GM20000 (cell line): ENCODE data around the gene PRKCH.

Experiments used
- DNase-seq: peaks from one replicate; pipeline ENCODE4 v3.0.0; 2012; ENCODE audit warnings: low spot score
- TF ChIP-seq, protein P1 (sequence below): IDR thresholded peaks from 2 replicates; pipeline ENCODE4 v1.5.1; 2012; ENCODE audit warnings: mild to moderate bottlenecking, control low read depth; ENCODE audit errors: extremely low read depth, missing control alignments

Gene PRKCH

DNA sequence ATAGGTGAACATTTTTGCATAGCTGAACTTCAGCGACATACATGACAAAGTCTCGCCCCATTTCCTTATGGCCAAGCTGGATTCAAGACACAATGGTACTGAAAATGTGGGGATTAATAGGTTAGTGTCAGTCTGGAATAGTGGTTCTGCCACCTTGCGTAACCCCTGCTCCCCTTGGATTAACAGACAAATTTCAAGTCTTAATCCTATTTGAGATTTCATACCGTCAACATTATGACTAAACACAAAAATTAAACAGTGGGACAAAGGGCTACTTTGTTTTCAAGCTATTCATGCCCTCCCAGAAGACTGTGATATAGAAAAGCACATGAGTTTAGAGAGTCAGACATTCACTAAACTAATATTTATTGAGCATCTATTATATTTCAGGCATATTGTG is 235.1 kb downstream of the PRKCH start:
- DNase-seq: no peak
- TF ChIP-seq, protein P1, sequence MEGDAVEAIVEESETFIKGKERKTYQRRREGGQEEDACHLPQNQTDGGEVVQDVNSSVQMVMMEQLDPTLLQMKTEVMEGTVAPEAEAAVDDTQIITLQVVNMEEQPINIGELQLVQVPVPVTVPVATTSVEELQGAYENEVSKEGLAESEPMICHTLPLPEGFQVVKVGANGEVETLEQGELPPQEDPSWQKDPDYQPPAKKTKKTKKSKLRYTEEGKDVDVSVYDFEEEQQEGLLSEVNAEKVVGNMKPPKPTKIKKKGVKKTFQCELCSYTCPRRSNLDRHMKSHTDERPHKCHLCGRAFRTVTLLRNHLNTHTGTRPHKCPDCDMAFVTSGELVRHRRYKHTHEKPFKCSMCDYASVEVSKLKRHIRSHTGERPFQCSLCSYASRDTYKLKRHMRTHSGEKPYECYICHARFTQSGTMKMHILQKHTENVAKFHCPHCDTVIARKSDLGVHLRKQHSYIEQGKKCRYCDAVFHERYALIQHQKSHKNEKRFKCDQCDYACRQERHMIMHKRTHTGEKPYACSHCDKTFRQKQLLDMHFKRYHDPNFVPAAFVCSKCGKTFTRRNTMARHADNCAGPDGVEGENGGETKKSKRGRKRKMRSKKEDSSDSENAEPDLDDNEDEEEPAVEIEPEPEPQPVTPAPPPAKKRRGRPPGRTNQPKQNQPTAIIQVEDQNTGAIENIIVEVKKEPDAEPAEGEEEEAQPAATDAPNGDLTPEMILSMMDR: no peak

DNA sequence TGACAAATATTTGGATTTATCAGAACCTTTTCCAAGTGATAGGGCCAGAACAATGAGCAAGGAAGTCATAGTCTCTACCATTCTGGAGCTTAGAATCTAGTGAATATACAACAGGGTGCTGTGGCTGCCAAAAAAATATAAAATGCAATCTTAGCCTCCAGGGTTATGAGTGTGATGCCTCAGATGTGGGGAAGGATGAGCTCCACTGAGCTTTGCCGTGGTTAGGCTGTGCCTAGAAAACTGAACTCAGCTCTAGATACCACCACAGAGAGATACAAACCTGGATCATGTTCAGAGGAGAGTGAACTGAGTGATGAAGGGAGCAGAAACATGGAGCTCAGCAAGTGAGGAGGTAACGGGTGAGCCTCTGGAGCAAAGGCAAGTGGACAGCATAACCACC is 235.9 kb downstream of the PRKCH start:
- TF ChIP-seq, protein P1: no peak
- no peak for DNase-seq

DNA sequence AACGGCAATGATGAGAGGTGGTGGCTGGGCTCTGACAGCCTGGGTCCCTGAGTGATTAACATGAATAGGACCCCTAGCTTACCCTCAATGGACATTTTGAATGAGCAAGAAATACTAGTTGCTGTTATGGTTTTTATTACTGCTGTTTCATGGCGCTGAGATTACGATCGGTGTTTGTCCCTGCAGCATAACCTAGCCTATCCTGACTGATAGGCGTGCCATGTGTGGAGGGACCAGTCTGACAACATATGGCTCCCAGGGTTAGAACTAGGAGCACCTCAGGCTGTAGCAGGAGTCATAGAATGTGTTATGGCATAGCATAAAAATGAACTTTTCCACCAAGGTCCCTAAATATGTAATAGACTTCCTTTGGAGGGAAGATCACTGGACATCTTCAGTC is 236.5 kb downstream of the PRKCH start:
- DNase-seq: no peak

DNA sequence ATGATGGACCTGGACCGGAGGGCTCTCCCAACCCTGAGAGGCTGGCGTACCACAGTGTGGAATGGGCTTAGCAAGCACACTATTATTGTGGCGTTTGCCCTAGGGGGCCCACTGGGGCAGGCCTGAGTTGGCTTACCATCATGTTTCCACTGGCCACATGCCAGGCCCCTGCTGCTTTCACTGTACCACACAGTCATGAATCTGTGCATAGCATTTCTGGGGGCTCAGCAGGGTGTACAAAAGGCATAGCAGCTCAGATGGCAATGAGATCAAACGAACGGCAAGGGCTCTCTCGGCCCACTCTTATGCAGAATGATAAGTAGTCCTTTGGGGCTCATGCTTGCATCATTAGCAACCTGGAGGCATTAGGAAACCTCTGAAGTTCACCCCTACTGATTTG is 236.9 kb downstream of the PRKCH start:
- DNase-seq: no peak
- TF ChIP-seq, protein P1: no peak

More for the DNA sequence above, 236.5 kb downstream of the PRKCH start:
- TF ChIP-seq, protein P1: no peak

DNA sequence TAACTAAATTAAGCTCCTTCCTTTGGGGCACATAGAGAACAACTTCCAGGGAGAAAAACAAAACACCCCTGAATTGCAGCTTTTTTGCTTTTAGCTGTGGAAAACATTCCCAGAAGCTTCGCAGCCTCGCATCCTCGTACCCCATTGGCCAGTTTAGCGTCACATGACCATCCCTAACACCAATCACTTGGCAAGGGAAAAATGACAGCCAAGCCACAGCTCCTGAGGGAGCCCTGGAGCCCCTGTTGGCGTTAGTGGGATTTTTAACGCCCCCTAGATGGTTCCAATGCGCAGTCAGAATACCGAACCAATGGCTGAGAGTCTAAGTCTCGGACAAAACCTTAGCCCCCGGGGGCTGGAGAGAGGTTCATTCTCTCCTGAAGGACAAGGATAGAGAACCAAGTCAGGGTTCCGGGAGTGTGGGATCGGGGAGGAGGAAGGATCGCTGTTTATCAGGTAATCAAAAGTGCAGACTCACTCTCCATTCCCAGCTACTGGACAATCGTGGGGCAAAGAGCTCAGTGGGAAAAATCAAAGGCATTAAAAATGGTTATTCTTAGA is 238.3 kb downstream of the PRKCH start:
- DNase-seq: no peak
- TF ChIP-seq, protein P1: no peak

DNA sequence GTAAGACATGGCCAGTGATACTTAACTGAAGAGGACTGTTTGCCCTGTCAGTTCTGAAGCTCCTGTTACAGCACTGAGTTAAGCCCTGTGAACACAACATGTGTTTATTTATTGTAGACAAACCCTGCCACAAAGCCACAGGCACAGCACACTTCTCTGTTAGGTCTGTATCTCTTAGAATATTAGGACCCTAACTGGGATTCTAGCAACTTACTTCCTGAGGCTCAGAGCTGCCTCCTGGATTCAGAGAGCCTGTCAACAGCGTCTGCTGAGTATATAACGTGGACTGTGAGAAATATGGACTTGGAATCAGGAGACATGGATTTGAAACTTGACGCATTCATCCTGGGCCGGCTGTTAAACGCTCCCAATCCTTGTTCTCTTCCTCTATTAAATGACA is 238.9 kb downstream of the PRKCH start:
- DNase-seq: no peak

DNA sequence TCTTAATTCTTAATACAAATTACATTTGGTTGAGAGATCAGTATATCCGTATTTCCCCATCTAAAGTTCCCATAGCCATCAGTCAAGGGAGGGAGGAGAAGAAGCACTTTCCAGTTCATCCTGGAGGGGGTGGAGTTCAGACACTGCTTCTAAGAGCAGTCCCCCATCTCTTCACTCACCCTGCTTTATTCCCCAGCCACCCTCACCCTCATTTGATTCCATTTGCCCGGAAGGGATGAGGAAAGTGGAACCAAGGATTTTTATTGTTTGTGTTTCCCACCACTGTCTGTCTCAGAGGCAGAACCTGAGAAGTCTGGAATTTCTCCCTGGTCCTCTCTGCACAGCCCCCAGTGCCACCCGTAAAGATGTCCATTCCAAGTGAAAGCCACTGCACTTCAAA is 239.7 kb downstream of the PRKCH start:
- TF ChIP-seq, protein P1: no peak
- no peak for DNase-seq

More for the DNA sequence above, 238.9 kb downstream of the PRKCH start:
- TF ChIP-seq, protein P1: no peak
